Keratinocyte (primary cell): ENCODE results near the gene BRD2.

Experiments used
- CTCF ChIP-seq, 3 experiments: IDR thresholded peaks in 1 of 3; conservative IDR thresholded peaks in 1 of 3; optimal IDR thresholded peaks in 1 of 3; 2 replicates in 2 of 3; 3 replicates in 1 of 3; pipeline versions ENCODE3 to v1.5.1; 2011; ENCODE audit warnings: low read length in 3 of 3, mild to moderate bottlenecking in 3 of 3, moderate library complexity in 2 of 3, control low read depth in 1 of 3, inconsistent platforms in 1 of 3; ENCODE audit not compliant: insufficient read depth in 2 of 3; ENCODE audit errors: extremely low read depth in 1 of 3
- EZH2 ChIP-seq: IDR thresholded peaks from one replicate; pipeline ENCODE4 v1.6.1; 2012; ENCODE audit warnings: inconsistent platforms, mild to moderate bottlenecking, low read length, moderate library complexity

GRCh38 chr6:32945953-32946352 is 22.4 kb upstream of the BRD2 start:
- TF ChIP-seq CTCF (optimal IDR thresholded peaks at IDR 0.05 in 1 of 3, IDR thresholded peaks at IDR 0.05 in 1 of 3, conservative IDR thresholded peaks at IDR 0.05 in 1 of 3; ENCODE audit: extremely low read depth in 1 of 3, insufficient read depth in 2 of 3, low read length in 3 of 3) (no peak), EZH2 (no peak)
